Astrocyte (in vitro differentiated cells and primary cell): ENCODE measurements around the gene SLC26A6. TPM values are rescaled to one million over a fixed set of nuclear protein-coding genes. Genes with fewer than 3 reads are reported as not detected.

Source experiments
- DNase-seq: peaks from one replicate; pipeline ENCODE4 v3.0.0-alpha.2; 2010; ENCODE audit warnings: low read depth
- FAIRE-seq: peaks from 2 replicates; lab custom pipeline; 2011; peaks lifted over from hg19 to GRCh38; lab: Jason Lieb, UNC
- H2AFZ ChIP-seq: 2 replicates; pipeline ENCODE4 v1.6.0; 2012; ENCODE audit warnings: low read depth, low read length, inconsistent platforms
- H3K27ac ChIP-seq: 2 replicates; pipeline ENCODE4 v1.5.1; 2011; ENCODE audit warnings: low read depth, low read length, inconsistent platforms
- H3K27me3 ChIP-seq: 2 replicates; pipeline ENCODE4 v1.6.0; 2011; ENCODE audit warnings: low read length, inconsistent platforms; ENCODE audit not compliant: insufficient read depth
- H3K36me3 ChIP-seq: 2 replicates; pipeline ENCODE4 v1.5.1; 2011; ENCODE audit warnings: low read length, inconsistent platforms; ENCODE audit not compliant: insufficient read depth
- H3K4me1 ChIP-seq: 2 replicates; pipeline ENCODE4 v1.5.1; 2011; ENCODE audit warnings: low read length, inconsistent platforms; ENCODE audit not compliant: insufficient read depth
- H3K4me2 ChIP-seq: 2 replicates; pipeline ENCODE4 v1.6.0; 2012; ENCODE audit warnings: low read length, inconsistent platforms
- H3K4me3 ChIP-seq: 2 replicates; pipeline ENCODE4 v1.5.1; 2011; ENCODE audit warnings: low read depth, mild to moderate bottlenecking, low read length, inconsistent platforms; ENCODE audit not compliant: insufficient read depth
- H3K79me2 ChIP-seq: 2 replicates; pipeline ENCODE4 v1.6.0; 2012; ENCODE audit warnings: mild to moderate bottlenecking, low read length, inconsistent platforms; ENCODE audit not compliant: insufficient read depth
- H3K9ac ChIP-seq: 2 replicates; pipeline ENCODE4 v1.6.0; 2012; ENCODE audit warnings: mild to moderate bottlenecking, low read length, inconsistent platforms
- H3K9me3 ChIP-seq: 2 replicates; pipeline ENCODE4 v1.5.1; 2012; ENCODE audit warnings: low read depth, mild to moderate bottlenecking, low read length, inconsistent platforms; ENCODE audit not compliant: insufficient read depth
- H4K20me1 ChIP-seq: 2 replicates; pipeline ENCODE4 v1.6.0; 2012; ENCODE audit warnings: low read length, inconsistent platforms; ENCODE audit not compliant: insufficient read depth
- H3K27ac Mint-ChIP-seq: one replicate; pipeline ENCODE4 v1.8.0; 2021; ENCODE audit warnings: mild to moderate bottlenecking, mixed read lengths; ENCODE audit not compliant: unreplicated experiment
- H3K27me3 Mint-ChIP-seq: one replicate; pipeline ENCODE4 v1.8.0; 2021; ENCODE audit warnings: low read depth, mixed read lengths; ENCODE audit not compliant: unreplicated experiment
- H3K36me3 Mint-ChIP-seq: one replicate; pipeline ENCODE4 v1.8.0; 2021; ENCODE audit warnings: low read depth, mixed read lengths; ENCODE audit not compliant: unreplicated experiment
- H3K4me1 Mint-ChIP-seq: one replicate; pipeline ENCODE4 v1.8.0; 2021; ENCODE audit warnings: low read depth, mixed read lengths; ENCODE audit not compliant: unreplicated experiment
- H3K4me3 Mint-ChIP-seq: one replicate; pipeline ENCODE4 v1.8.0; 2021; ENCODE audit warnings: mild to moderate bottlenecking, moderate library complexity, mixed read lengths; ENCODE audit not compliant: unreplicated experiment
- H3K9me3 Mint-ChIP-seq: one replicate; pipeline ENCODE4 v1.8.0; 2021; ENCODE audit warnings: mild to moderate bottlenecking, mixed read lengths; ENCODE audit not compliant: unreplicated experiment
- EZH2 ChIP-seq: IDR thresholded peaks from 2 replicates; pipeline ENCODE4 v1.6.1; 2012; ENCODE audit warnings: mild to moderate bottlenecking, low read length, inconsistent platforms; ENCODE audit not compliant: insufficient read depth
- total RNA-seq: library from RNA; stranded (reverse); gene quantifications from 2 replicates; pipeline ENCODE4 v1.2.1, GENCODE V29; 2021
- TF ChIP-seq, protein P1 (sequence below): IDR thresholded peaks from 2 replicates; pipeline ENCODE4 v1.5.1; 2011; ENCODE audit warnings: low read depth, mild to moderate bottlenecking, inconsistent platforms, low read length, moderate library complexity; ENCODE audit not compliant: insufficient read depth

Gene SLC26A6
- total RNA-seq, 1 donor from 2014 or later = 32.0 TPM

DNA sequence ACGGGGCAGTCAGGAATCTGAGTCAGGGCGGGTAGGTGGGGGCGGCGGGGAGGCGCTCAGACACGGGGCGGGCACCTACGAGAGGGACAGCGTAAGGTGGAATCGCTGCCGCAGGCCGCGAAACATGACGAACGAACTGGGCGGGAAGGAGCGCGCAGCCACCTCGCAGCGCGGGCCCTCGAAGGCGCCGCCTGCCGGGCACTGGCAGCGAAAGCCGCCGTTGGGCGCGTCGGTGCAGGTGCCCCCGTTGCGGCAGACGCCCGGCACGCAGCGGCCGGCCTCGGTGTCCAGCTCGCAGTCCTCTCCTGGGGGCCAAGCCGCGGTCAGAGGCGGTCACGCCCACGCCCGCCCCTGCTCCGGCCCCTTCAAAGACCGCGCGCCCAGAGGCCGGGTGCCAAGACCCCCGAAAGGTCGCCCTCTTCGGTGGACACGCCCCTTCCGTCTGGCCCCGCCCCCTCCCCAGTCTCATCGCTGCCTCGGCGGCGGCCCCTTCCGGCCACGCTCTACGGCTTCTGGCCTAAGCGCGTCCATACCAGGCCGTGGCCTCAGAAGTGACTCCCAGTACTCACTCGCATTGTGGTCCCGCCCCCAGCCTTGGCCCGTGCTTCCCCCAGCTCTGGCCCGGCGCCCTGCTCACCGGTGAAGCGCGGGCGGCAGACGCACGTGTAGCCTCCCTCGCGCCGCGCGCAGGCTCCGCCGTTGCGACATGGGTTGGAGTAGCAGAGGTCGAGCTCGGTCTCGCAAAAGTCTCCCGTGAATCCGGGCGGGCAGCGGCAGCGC, 21.0 kb upstream of the SLC26A6 start:
- H3K27me3 ChIP-seq = no peaks in the 10 kb centered on the region
- H2AFZ ChIP-seq = peak overlapping the region; percentile 60
- H3K9ac ChIP-seq = no peak overlapping the region
- no peaks in the 10 kb centered on the region for H3K36me3 ChIP-seq
- DNase-seq (peak; percentile 23), FAIRE-seq (no peak)
- peak overlapping the region; percentile 80 for H3K4me2 ChIP-seq
- H3K79me2 ChIP-seq = no peaks in the 10 kb centered on the region
- Mint-ChIP-seq H3K27ac (no peak overlapping the region), H3K36me3 (peaks cover 47% of the 10 kb centered on the region), H3K4me1 (no peaks in the 10 kb centered on the region), H3K4me3 (no peak overlapping the region), H3K9me3 (peaks cover 12% of the 10 kb centered on the region), H3K27me3 (peaks cover 7% of the 10 kb centered on the region)
- TF ChIP-seq, protein P1, sequence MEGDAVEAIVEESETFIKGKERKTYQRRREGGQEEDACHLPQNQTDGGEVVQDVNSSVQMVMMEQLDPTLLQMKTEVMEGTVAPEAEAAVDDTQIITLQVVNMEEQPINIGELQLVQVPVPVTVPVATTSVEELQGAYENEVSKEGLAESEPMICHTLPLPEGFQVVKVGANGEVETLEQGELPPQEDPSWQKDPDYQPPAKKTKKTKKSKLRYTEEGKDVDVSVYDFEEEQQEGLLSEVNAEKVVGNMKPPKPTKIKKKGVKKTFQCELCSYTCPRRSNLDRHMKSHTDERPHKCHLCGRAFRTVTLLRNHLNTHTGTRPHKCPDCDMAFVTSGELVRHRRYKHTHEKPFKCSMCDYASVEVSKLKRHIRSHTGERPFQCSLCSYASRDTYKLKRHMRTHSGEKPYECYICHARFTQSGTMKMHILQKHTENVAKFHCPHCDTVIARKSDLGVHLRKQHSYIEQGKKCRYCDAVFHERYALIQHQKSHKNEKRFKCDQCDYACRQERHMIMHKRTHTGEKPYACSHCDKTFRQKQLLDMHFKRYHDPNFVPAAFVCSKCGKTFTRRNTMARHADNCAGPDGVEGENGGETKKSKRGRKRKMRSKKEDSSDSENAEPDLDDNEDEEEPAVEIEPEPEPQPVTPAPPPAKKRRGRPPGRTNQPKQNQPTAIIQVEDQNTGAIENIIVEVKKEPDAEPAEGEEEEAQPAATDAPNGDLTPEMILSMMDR = peak; percentile 23
- no peak for TF ChIP-seq EZH2
- no peak overlapping the region for H3K27ac ChIP-seq
- peaks cover 5% of the 10 kb centered on the region for H3K9me3 ChIP-seq
- H4K20me1 ChIP-seq = peaks cover 3% of the 10 kb centered on the region
- peak overlapping the region; percentile 50 for H3K4me3 ChIP-seq
- H3K4me1 ChIP-seq = peaks cover 4% of the 10 kb centered on the region

DNA sequence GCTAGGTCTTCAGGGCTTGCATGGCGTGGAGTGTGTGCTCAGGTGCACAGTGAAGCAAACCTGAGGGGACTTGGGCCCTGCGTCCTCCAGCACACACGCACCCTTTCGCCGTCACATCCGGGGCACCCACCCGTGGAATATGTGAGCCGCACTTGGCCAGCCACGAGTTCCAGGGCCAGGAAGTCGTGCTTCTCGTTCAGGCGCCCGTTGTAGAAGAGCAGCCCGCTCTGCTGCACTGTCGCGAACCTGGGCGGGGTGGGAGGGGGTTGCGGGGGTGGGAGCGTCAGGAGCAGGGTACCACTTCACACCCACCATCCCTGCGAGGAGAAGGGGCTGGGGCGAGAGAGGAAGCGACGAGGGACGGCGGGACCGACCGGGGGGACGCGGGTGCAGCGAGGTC, 20.3 kb upstream of the SLC26A6 start:
- no peak overlapping the region for H3K4me3 ChIP-seq
- DNase-seq = no peak
- H3K27me3 Mint-ChIP-seq = peaks cover 10% of the 10 kb centered on the region
- peaks cover under 1% of the 10 kb centered on the region for H3K9me3 ChIP-seq
- H4K20me1 ChIP-seq = peaks cover 3% of the 10 kb centered on the region
- no peak for TF ChIP-seq EZH2
- TF ChIP-seq, protein P1 = no peak
- no peak overlapping the region for H2AFZ ChIP-seq
- H3K27ac ChIP-seq = no peak overlapping the region
- H3K27ac Mint-ChIP-seq = no peak overlapping the region
- H3K4me1 ChIP-seq = no peaks in the 10 kb centered on the region
- no peaks in the 10 kb centered on the region for H3K4me1 Mint-ChIP-seq
- no peak overlapping the region for H3K9ac ChIP-seq
- H3K36me3 ChIP-seq = no peaks in the 10 kb centered on the region
- H3K4me2 ChIP-seq = peak overlapping the region; percentile 80
- no peak overlapping the region for H3K4me3 Mint-ChIP-seq
- no peaks in the 10 kb centered on the region for H3K79me2 ChIP-seq
- no peaks in the 10 kb centered on the region for H3K27me3 ChIP-seq
- H3K9me3 Mint-ChIP-seq = peaks cover 12% of the 10 kb centered on the region
- no peak for FAIRE-seq
- H3K36me3 Mint-ChIP-seq = peaks cover 50% of the 10 kb centered on the region

DNA sequence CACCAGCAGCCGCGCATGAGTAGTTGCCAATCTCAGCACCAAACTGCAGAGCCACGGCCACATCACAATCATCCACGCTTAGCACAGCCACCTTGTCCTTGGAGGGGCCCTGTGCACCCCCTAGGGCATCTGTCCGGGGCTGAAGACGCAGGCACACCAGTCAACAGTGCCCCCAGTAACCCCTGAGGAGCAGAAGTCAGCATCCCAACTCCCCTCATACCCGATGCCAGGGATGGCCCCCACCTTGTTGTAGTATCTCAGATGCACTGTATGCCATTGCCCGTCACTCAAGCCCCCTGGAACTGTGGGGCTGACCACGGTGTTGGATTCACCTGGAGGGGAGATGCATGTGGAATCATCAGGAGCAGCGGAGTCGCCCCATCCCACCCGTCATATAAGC, 19.8 kb upstream of the SLC26A6 start:
- DNase-seq = no peak
- Histone ChIP-seq H3K4me1 (no peaks in the 10 kb centered on the region), H3K27me3 (no peaks in the 10 kb centered on the region), H3K36me3 (no peaks in the 10 kb centered on the region), H3K27ac (no peak overlapping the region), H3K79me2 (no peaks in the 10 kb centered on the region), H2AFZ (no peak overlapping the region), H3K4me2 (no peak overlapping the region), H3K4me3 (no peak overlapping the region), H3K9ac (no peak overlapping the region), H3K9me3 (no peaks in the 10 kb centered on the region), H4K20me1 (peaks cover 3% of the 10 kb centered on the region)
- Mint-ChIP-seq H3K4me3 (no peak overlapping the region), H3K27ac (no peak overlapping the region), H3K9me3 (peaks cover 12% of the 10 kb centered on the region), H3K4me1 (no peaks in the 10 kb centered on the region), H3K36me3 (peaks cover 47% of the 10 kb centered on the region), H3K27me3 (peaks cover 10% of the 10 kb centered on the region)
- TF ChIP-seq EZH2 = no peak
- TF ChIP-seq, protein P1 = no peak
- no peak for FAIRE-seq
